Vagina (tissue), 2 donors: ENCODE results near the gene GJA3. TPM values are rescaled to one million over a fixed set of nuclear protein-coding genes. Genes with fewer than 3 reads are reported as not detected.
A peak's percentile ranks its signal among the peaks of the same experiment; 100 is the strongest.

ENCODE experiments used
- DNase-seq, 2 donors: peaks; one replicate each; pipeline ENCODE4 v3.0.0-alpha.2; 2017; ENCODE audit errors: extremely low spot score in 2 of 2
- H3K27ac ChIP-seq: fragments of 200-600 bp; sonication (generic); one replicate; pipeline ENCODE4 v1.5.1; 2019
- H3K27me3 ChIP-seq: fragments of 200-600 bp; sonication (generic); one replicate; pipeline ENCODE4 v1.5.1; 2019
- H3K36me3 ChIP-seq, 2 donors: fragments of 200-600 bp; sonication (generic); one replicate each; pipeline ENCODE4 v1.5.1; 2017 to 2019
- H3K4me1 ChIP-seq: fragments of 200-600 bp; sonication (generic); one replicate; pipeline ENCODE4 v1.5.1; 2019
- H3K4me3 ChIP-seq, 2 donors: fragments of 200-600 bp; sonication (generic); 1 replicate in 1 of 2; 2 replicates in 1 of 2; pipeline ENCODE4 v1.5.1; 2016 to 2019
- H3K9me3 ChIP-seq: fragments of 200-600 bp; sonication (generic); one replicate; pipeline ENCODE4 v1.5.1; 2019
- POLR2A ChIP-seq, 2 donors: fragments of 450-650 bp; IDR thresholded peaks; one replicate each; pipeline ENCODE4 v1.6.1; 2017; ENCODE audit warnings: antibody characterized with exemption in 2 of 2, mild to moderate bottlenecking in 2 of 2, moderate library complexity in 2 of 2
- POLR2AphosphoS5 ChIP-seq, 2 donors: sonication (generic); formaldehyde crosslinking; IDR thresholded peaks; one replicate each; pipeline ENCODE4 v1.9.0; 2017; ENCODE audit warnings: antibody characterized with exemption in 2 of 2, mild to moderate bottlenecking in 2 of 2, low read depth in 1 of 2; ENCODE audit not compliant: insufficient read depth in 1 of 2
- intact Hi-C: fragments of 100-400 bp; cut with DNase I; formaldehyde crosslinking; loops from one replicate; pipeline ENCODE4 v1.15.1; 2023
- total RNA-seq: library from RNA; depleted of rRNA; stranded (reverse); fragments of >200 nt; gene quantifications from one replicate; pipeline ENCODE4 v1.2.3, GENCODE V29; 2016
- TF ChIP-seq, protein P1 (sequence below), 3 experiments: fragments of 450-650 bp in 2 of 3; fragments of 200-600 bp in 1 of 3; sonication (generic) in 1 of 3; IDR thresholded peaks; one replicate each; pipeline ENCODE4 v1.5.1; 2017 to 2019; ENCODE audit warnings: antibody characterized with exemption in 3 of 3, mild to moderate bottlenecking in 2 of 3, moderate library complexity in 2 of 3

Gene GJA3
- total RNA-seq, 1 donor from 2014 or later, result not detected

DNA sequence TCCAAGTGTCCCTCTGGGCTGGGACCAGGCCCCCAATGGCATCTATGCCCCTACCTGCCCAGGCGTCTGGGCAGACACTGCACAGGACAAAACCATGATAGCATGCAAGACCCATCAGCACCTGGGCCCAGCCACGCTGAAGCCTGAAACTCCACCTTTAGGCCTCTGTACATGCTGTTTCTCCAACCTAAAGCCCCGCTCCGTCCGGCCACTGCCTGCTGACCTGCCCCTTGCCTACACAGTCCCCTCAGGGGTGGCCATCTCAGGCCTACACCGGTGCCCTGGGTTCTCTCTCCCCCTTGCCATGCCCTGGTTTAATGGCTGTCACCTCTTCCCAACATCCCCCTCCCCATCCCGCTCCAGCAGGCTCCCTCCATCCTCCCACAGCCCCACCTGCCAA, 15.3 kb downstream of the GJA3 start:
- TF ChIP-seq, protein P1, sequence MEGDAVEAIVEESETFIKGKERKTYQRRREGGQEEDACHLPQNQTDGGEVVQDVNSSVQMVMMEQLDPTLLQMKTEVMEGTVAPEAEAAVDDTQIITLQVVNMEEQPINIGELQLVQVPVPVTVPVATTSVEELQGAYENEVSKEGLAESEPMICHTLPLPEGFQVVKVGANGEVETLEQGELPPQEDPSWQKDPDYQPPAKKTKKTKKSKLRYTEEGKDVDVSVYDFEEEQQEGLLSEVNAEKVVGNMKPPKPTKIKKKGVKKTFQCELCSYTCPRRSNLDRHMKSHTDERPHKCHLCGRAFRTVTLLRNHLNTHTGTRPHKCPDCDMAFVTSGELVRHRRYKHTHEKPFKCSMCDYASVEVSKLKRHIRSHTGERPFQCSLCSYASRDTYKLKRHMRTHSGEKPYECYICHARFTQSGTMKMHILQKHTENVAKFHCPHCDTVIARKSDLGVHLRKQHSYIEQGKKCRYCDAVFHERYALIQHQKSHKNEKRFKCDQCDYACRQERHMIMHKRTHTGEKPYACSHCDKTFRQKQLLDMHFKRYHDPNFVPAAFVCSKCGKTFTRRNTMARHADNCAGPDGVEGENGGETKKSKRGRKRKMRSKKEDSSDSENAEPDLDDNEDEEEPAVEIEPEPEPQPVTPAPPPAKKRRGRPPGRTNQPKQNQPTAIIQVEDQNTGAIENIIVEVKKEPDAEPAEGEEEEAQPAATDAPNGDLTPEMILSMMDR (IDR thresholded peaks at IDR 0.05), result no peak
- peak in 1 of 2 donors; percentile 64 for DNase-seq
- Histone ChIP-seq H3K4me1 (peaks cover 6% of the 10 kb centered on the region), H3K9me3 (no peaks in the 10 kb centered on the region), H3K36me3 (no peaks in the 10 kb centered on the region), H3K27ac (no peak overlapping the region), H3K27me3 (no peaks in the 10 kb centered on the region), H3K4me3 (no peak overlapping the region)
- intact Hi-C loops, result no loop called here

DNA sequence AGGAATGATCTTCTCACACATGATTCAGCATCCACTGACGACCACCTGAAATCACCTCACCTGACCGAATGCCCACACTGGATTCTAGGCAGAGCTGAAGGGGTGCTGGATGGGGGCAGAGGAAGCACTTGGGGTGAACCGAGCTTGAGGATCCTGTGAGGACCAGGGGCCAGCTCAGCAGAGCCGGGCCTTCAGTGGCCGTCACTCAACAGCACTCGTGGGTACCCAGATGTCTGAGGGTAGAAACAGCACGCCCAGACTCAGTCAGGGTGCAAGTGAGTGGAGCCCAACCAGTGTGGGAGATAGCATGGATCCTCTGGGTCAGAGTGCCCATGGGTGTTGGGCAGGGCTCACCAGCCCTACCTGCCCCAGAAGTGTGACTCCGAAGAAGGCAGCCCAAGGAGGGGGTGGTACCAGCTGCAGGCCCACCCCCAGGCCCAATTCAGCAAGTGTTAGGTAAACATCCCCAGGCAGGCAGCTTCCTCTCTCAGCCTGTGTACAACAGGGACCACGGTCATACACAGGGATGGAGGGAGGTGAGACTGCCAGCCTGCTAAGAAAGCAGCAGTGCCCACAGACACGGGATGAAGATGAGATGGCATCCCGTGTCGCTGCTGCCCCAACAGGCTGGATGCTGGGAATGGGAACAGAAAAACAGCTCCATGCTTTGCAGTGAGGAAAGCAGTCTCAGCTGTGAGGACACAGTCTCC, 16.6 kb downstream of the GJA3 start:
- peak in 1 of 2 donors; percentile 69 for DNase-seq
- H3K9me3 ChIP-seq, result no peaks in the 10 kb centered on the region
- H3K36me3 ChIP-seq, result no peaks in the 10 kb centered on the region
- TF ChIP-seq POLR2AphosphoS5 (IDR thresholded peaks at IDR 0.05; ENCODE audit: insufficient read depth in 1 of 2, low read depth in 1 of 2) (no peak), POLR2A (IDR thresholded peaks at IDR 0.05) (no peak)
- TF ChIP-seq, protein P1 (IDR thresholded peaks at IDR 0.05), result no peak
- H3K27me3 ChIP-seq, result no peaks in the 10 kb centered on the region
- H3K4me3 ChIP-seq, result no peak overlapping the region
- peaks cover 6% of the 10 kb centered on the region for H3K4me1 ChIP-seq
- H3K27ac ChIP-seq, result no peak overlapping the region
- intact Hi-C loops, result no loop called here

DNA sequence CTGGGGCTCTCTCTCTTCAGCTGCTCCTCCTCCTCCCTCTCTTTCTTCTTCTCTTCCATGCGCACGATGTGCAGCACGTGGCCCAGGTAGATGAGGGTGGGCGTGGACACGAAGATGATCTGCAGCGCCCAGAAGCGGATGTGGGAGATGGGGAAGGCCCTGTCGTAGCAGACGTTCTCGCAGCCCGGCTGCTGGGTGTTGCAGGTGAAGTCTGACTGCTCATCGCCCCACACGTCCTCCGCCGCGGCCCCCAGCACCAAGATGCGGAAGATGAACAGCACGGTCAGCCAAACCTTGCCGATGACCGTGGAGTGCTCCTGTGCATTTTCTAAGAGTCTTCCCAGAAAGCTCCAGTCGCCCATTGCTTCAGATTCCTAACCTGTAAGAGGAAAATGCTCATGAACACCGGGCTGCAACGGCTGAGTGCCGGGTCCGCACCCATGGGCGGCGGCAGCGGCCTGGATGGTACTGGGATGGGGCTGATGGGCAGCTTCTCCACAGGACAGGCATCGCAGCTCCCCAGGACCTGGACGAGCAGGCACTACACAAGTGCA, 17.8 kb downstream of the GJA3 start:
- no peaks in the 10 kb centered on the region for H3K27me3 ChIP-seq
- no peak for TF ChIP-seq POLR2AphosphoS5 (IDR thresholded peaks at IDR 0.05; ENCODE audit: insufficient read depth in 1 of 2, low read depth in 1 of 2)
- TF ChIP-seq POLR2A (IDR thresholded peaks at IDR 0.05), result no peak
- TF ChIP-seq, protein P1 (IDR thresholded peaks at IDR 0.05), result no peak

DNA sequence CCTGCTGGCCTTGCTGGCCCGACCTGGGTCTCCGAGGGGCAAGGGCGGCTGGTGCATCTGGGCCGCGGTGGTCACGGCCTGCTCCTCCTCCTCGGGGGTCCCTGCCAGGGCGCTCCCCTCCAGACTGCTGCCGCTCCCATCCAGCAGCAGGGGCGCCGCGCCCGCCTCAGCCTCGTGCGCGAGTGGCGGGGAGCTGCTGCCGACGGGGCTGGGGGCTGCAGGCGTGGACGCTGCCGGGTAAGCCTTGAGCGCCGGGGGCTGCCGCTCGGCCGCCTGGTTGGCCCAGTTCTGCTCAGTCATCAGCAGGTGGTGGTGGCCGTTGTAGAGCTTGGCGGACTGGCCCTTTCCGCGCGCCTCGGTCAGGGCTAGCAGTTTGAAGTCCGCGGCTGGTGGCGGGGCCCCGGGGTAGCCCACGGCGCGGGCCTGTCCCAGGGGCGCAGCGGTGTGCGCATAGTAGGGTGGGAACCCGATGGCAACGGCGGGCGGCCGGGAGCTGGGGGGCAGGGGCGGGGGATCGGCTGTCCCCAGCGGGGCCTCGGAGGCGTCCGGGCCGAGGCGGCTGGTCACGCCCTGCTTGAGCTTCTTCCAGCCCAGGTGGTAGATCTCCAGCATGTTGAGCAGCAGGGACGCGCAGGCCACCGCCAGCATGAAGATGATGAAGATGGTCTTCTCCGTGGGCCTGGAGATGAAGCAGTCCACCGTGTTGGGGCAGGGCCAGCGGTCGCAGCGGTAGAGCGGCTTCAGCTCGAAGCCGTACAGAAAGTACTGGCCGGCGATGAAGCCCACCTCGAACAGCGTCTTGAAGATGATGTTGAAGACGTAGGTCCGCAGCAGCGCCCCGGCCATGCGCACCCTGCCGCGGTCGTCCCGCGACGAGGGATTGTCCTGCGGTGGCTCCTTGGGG, 18.6 kb downstream of the GJA3 start:
- Histone ChIP-seq H3K4me3 (no peak overlapping the region), H3K27me3 (no peaks in the 10 kb centered on the region), H3K9me3 (no peaks in the 10 kb centered on the region), H3K36me3 (no peaks in the 10 kb centered on the region), H3K27ac (no peak overlapping the region), H3K4me1 (peaks cover 6% of the 10 kb centered on the region)
- DNase-seq, result peak in 1 of 2 donors; percentile 49
- TF ChIP-seq, protein P1 (IDR thresholded peaks at IDR 0.05), result no peak
- TF ChIP-seq POLR2A (IDR thresholded peaks at IDR 0.05) (no peak), POLR2AphosphoS5 (IDR thresholded peaks at IDR 0.05; ENCODE audit: insufficient read depth in 1 of 2, low read depth in 1 of 2) (no peak)
- intact Hi-C loops, result no loop called here

More for the DNA sequence above, 17.8 kb downstream of the GJA3 start:
- Histone ChIP-seq H3K9me3 (no peaks in the 10 kb centered on the region), H3K4me3 (no peak overlapping the region), H3K27ac (no peak overlapping the region), H3K4me1 (peaks cover 6% of the 10 kb centered on the region), H3K36me3 (no peaks in the 10 kb centered on the region)
- peak in 1 of 2 donors; percentile 58 for DNase-seq
- intact Hi-C loops, result no loop called here
